ENCODE measurements around the gene DENND4C.
"Not testable (repeated sequence)": the region's sequence is repeated elsewhere in the genome, so short reads cannot be mapped to it uniquely, and the experiment has no call there.

Gene DENND4C

GRCh38 chr9:19266778-19267384 lies 36.4 kb downstream of the DENND4C start:
- not testable (repeated sequence) for H3K9ac ChIP-seq (ENCODE audit: low read length); H2AFZ ChIP-seq (ENCODE audit: low read depth, low read length); H3K4me3 ChIP-seq (ENCODE audit: low read length); H3K27ac ChIP-seq (ENCODE audit: low read length); H3K27me3 ChIP-seq (ENCODE audit: low read depth, low read length); H3K9me3 ChIP-seq (ENCODE audit: insufficient read depth, low read length); H3K4me1 ChIP-seq (ENCODE audit: low read length); H3K4me2 ChIP-seq (ENCODE audit: low read length)
- H4K20me1 ChIP-seq (ENCODE audit: insufficient read depth, low read length), result peaks cover 98% of the 10 kb centered on the region
- H3K79me2 ChIP-seq (ENCODE audit: low read length), result peaks cover 99% of the 10 kb centered on the region
- H3K36me3 ChIP-seq (replicated peaks; ENCODE audit: low read depth, low read length), result peaks cover 21% of the 10 kb centered on the region

- Histone ChIP-seq H3K4me3 (ENCODE audit: low read length) (no peak overlapping the region), H3K4me1 (ENCODE audit: low read length) (peaks cover 4% of the 10 kb centered on the region; the same call in 1 of the 2 replicates), H2AFZ (ENCODE audit: low read depth, low read length) (no peak overlapping the region), H3K27ac (ENCODE audit: low read length) (no peak overlapping the region), H3K27me3 (ENCODE audit: low read depth, low read length) (no peaks in the 10 kb centered on the region), H3K79me2 (ENCODE audit: low read length) (peaks cover 99% of the 10 kb centered on the region), H3K9ac (ENCODE audit: low read length) (no peak overlapping the region), H3K9me3 (ENCODE audit: insufficient read depth, low read length) (0 out of 2 replicates have a peak, but pooled peaks cover 8% of the 10 kb centered on the region), H4K20me1 (ENCODE audit: insufficient read depth, low read length) (peaks cover 94% of the 10 kb centered on the region), H3K36me3 (replicated peaks; ENCODE audit: low read depth, low read length) (peaks cover 29% of the 10 kb centered on the region), H3K4me2 (ENCODE audit: low read length) (no peak overlapping the region)
- TF ChIP-seq CTCF (IDR thresholded peaks at IDR 0.05; ENCODE audit: low read depth, low read length), result no peak
- no peak for TF ChIP-seq EZH2phosphoT487 (IDR thresholded peaks at IDR 0.05; ENCODE audit: low read depth)
Measured at GRCh38 chr9:19269582-19269981, 39.1 kb downstream of the DENND4C start.

DNA sequence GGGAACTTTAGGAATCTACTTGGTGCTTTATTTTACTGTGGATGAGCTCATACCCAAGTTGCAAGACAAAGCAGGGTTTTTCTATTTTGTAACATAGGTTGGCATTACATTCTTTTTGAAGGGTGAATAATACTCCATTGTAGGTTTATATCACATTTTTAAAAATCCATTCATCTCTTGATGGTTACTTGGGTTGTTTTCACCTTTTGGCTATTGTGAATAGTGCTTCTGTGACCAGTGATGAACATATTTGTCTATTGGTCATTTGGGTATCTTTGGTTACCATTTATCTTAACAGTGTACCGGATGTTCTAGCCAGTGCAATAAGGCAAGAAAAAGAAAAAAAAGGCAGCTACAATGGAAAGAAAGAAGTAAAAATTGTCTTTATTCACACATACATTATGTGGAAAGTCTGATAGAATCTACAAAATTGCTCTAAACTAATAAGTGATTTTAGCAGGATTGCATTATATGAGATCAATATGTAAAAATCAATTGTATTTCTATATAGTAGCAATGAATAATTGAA lies 40.0 kb downstream of the DENND4C start:
- peaks cover 100% of the 10 kb centered on the region for H3K79me2 ChIP-seq (ENCODE audit: low read length)
- no peak overlapping the region for H2AFZ ChIP-seq (ENCODE audit: low read depth, low read length)
- no peak overlapping the region for H3K4me2 ChIP-seq (ENCODE audit: low read length)
- no peak overlapping the region for H3K4me3 ChIP-seq (ENCODE audit: low read length)
- H3K27me3 ChIP-seq (ENCODE audit: low read depth, low read length), result no peaks in the 10 kb centered on the region
- H3K36me3 ChIP-seq (replicated peaks; ENCODE audit: low read depth, low read length), result peaks cover 27% of the 10 kb centered on the region
- H3K9ac ChIP-seq (ENCODE audit: low read length), result no peak overlapping the region
- H3K9me3 ChIP-seq (ENCODE audit: insufficient read depth, low read length), result 0 out of 2 replicates have a peak, but pooled peaks cover 8% of the 10 kb centered on the region
- peaks cover 95% of the 10 kb centered on the region for H4K20me1 ChIP-seq (ENCODE audit: insufficient read depth, low read length)
- no peak overlapping the region for H3K27ac ChIP-seq (ENCODE audit: low read length)
- H3K4me1 ChIP-seq (ENCODE audit: low read length), result peaks cover 4% of the 10 kb centered on the region; the same call in 1 of the 2 replicates
- no peak for TF ChIP-seq EZH2phosphoT487 (IDR thresholded peaks at IDR 0.05; ENCODE audit: low read depth)
- TF ChIP-seq CTCF (IDR thresholded peaks at IDR 0.05; ENCODE audit: low read depth, low read length), result no peak

- no peaks in the 10 kb centered on the region for H3K27me3 ChIP-seq (ENCODE audit: low read depth, low read length)
- peaks cover 100% of the 10 kb centered on the region for H3K79me2 ChIP-seq (ENCODE audit: low read length)
- no peak overlapping the region for H3K4me3 ChIP-seq (ENCODE audit: low read length)
- peaks cover 95% of the 10 kb centered on the region for H4K20me1 ChIP-seq (ENCODE audit: insufficient read depth, low read length)
- H3K4me1 ChIP-seq (ENCODE audit: low read length), result peaks cover 4% of the 10 kb centered on the region; the same call in 1 of the 2 replicates
- no peak for TF ChIP-seq EZH2phosphoT487 (IDR thresholded peaks at IDR 0.05; ENCODE audit: low read depth)
- no peak for TF ChIP-seq CTCF (IDR thresholded peaks at IDR 0.05; ENCODE audit: low read depth, low read length)
- no peak overlapping the region for H2AFZ ChIP-seq (ENCODE audit: low read depth, low read length)
- H3K4me2 ChIP-seq (ENCODE audit: low read length), result no peak overlapping the region
- 0 out of 2 replicates have a peak, but pooled peaks cover 8% of the 10 kb centered on the region for H3K9me3 ChIP-seq (ENCODE audit: insufficient read depth, low read length)
- H3K27ac ChIP-seq (ENCODE audit: low read length), result no peak overlapping the region
- no peak overlapping the region for H3K9ac ChIP-seq (ENCODE audit: low read length)
- H3K36me3 ChIP-seq (replicated peaks; ENCODE audit: low read depth, low read length), result peaks cover 29% of the 10 kb centered on the region
Measured at GRCh38 chr9:19271081-19271480, 40.6 kb downstream of the DENND4C start.
